MCF 10A (cell line): ENCODE data around the gene TGFB1. TPM values are rescaled to one million over a fixed set of nuclear protein-coding genes. Genes with fewer than 3 reads are reported as not detected.
A peak's percentile ranks its signal among the peaks of the same experiment; 100 is the strongest.

Source experiments
- BruUV-seq: library from RNA; stranded (reverse); fragments of 400-500 nt; replicated peaks from 2 replicates; lab custom pipeline; 2021; lab: Mats Ljungman, UMichigan
- CTCF ChIA-PET: fragments of 300-600 bp; sonication (Branson Sonifier 250); formaldehyde crosslinking; extraction: SDS; loops from one replicate; lab custom pipeline; 2021; ENCODE audit warnings: antibody characterized with exemption, inconsistent platforms; lab: Yijun Ruan, JAX
- POLR2A ChIA-PET: fragments of 300-600, 350-650 bp; sonication (Branson Sonifier 250); formaldehyde crosslinking; extraction: SDS; loops from one replicate; lab custom pipeline; 2020; ENCODE audit warnings: antibody characterized with exemption, inconsistent platforms; lab: Yijun Ruan, JAX
- DNase-seq: peaks from one replicate; pipeline ENCODE4 v3.0.0-alpha.2; 2018; ENCODE audit not compliant: unreplicated experiment
- H3K27ac Mint-ChIP-seq: one replicate; pipeline ENCODE4 v1.8.0; 2022; ENCODE audit warnings: mild to moderate bottlenecking, low read depth, mixed read lengths; ENCODE audit not compliant: unreplicated experiment
- H3K27me3 Mint-ChIP-seq: one replicate; pipeline ENCODE4 v1.8.0; 2022; ENCODE audit warnings: mixed read lengths; ENCODE audit not compliant: insufficient read depth, unreplicated experiment
- H3K36me3 Mint-ChIP-seq: one replicate; pipeline ENCODE4 v1.8.0; 2022; ENCODE audit warnings: mild to moderate bottlenecking, moderate library complexity, mixed read lengths; ENCODE audit not compliant: insufficient read depth, unreplicated experiment
- H3K4me1 Mint-ChIP-seq: one replicate; pipeline ENCODE4 v1.8.0; 2022; ENCODE audit warnings: mixed read lengths; ENCODE audit not compliant: insufficient read depth, unreplicated experiment
- H3K4me3 Mint-ChIP-seq: one replicate; pipeline ENCODE4 v1.8.0; 2022; ENCODE audit warnings: mild to moderate bottlenecking, moderate library complexity, mixed read lengths; ENCODE audit not compliant: unreplicated experiment
- H3K9me3 Mint-ChIP-seq: one replicate; pipeline ENCODE4 v1.8.0; 2022; ENCODE audit warnings: mixed read lengths; ENCODE audit not compliant: unreplicated experiment
- intact Hi-C: fragments of 100-400 bp; cut with micrococcal nuclease; formaldehyde crosslinking; loops from 2 replicates; pipeline ENCODE4 v1.14.1; 2022
- total RNA-seq: library from RNA; stranded (reverse); gene quantifications from 2 replicates; pipeline ENCODE4 v1.2.3, GENCODE V29; 2022
- TF ChIP-seq, protein P1 (sequence below): fragments of 200-600 bp; IDR thresholded peaks from one replicate; pipeline ENCODE4 v1.8.0; 2022; ENCODE audit warnings: antibody characterized with exemption, mild to moderate bottlenecking; ENCODE audit not compliant: unreplicated experiment

TGFB1 gene
- total RNA-seq, 1 experiment from 2014 or later, result 27.8 TPM

DNA sequence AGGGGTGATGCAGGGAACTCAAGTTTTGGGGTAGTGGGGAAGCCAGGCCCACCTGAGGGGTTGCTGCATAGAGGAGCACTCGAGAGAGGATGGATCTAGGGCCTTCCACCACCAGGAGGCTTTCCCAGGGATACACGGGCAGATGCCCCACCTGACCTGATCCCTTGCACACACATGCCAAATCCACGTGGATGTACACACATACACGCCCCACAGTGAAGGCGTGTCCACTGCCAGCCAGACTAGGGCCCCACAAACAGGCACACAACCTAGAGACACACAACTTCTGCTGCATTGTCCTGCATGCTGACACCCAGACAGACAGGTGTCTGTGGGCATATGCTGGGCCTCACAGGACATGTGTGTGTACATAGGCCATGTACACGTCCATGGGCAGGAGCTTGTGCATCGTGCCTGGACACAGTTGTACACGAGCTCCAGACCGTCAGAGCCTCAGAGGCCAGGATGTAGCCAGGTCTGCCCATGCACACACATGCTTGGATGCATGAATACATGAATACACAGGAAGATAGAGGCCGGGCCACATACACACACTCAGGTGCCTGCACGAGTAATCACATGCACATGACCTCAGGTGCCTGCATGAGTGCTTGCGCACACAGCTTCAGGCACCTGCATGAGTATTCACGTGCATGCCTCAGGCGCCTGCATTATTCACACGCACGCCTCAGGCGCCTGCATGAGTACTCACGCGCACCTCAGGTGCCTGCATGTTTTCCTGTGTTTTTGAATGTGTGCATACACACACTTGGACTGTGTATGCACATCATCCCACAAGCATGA, 34.8 kb downstream of the TGFB1 start:
- ChIA-PET POLR2A (interaction anchor here (0.6 kb wide), 1 partner anchor 1171 kb away, joined by 5 read pairs; no protein-coding TSS in a partner anchor), CTCF (interaction anchor here (0.6 to 3.5 kb wide), 3 partner anchors 11 to 245 kb away, joined by 4 to 18 read pairs (median 5); no protein-coding TSS in a partner anchor)
- no peaks in the 10 kb centered on the region for H3K27me3 Mint-ChIP-seq
- no peak overlapping the region for H3K27ac Mint-ChIP-seq
- BruUV-seq, result no TSS peak
- H3K9me3 Mint-ChIP-seq, result no peaks in the 10 kb centered on the region
- no peak overlapping the region for H3K4me3 Mint-ChIP-seq
- intact Hi-C loops, result no loop called here
- TF ChIP-seq, protein P1, sequence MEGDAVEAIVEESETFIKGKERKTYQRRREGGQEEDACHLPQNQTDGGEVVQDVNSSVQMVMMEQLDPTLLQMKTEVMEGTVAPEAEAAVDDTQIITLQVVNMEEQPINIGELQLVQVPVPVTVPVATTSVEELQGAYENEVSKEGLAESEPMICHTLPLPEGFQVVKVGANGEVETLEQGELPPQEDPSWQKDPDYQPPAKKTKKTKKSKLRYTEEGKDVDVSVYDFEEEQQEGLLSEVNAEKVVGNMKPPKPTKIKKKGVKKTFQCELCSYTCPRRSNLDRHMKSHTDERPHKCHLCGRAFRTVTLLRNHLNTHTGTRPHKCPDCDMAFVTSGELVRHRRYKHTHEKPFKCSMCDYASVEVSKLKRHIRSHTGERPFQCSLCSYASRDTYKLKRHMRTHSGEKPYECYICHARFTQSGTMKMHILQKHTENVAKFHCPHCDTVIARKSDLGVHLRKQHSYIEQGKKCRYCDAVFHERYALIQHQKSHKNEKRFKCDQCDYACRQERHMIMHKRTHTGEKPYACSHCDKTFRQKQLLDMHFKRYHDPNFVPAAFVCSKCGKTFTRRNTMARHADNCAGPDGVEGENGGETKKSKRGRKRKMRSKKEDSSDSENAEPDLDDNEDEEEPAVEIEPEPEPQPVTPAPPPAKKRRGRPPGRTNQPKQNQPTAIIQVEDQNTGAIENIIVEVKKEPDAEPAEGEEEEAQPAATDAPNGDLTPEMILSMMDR, result no peak
- no peak for DNase-seq
- H3K4me1 Mint-ChIP-seq, result peaks cover 10% of the 10 kb centered on the region
- peaks cover 62% of the 10 kb centered on the region for H3K36me3 Mint-ChIP-seq

DNA sequence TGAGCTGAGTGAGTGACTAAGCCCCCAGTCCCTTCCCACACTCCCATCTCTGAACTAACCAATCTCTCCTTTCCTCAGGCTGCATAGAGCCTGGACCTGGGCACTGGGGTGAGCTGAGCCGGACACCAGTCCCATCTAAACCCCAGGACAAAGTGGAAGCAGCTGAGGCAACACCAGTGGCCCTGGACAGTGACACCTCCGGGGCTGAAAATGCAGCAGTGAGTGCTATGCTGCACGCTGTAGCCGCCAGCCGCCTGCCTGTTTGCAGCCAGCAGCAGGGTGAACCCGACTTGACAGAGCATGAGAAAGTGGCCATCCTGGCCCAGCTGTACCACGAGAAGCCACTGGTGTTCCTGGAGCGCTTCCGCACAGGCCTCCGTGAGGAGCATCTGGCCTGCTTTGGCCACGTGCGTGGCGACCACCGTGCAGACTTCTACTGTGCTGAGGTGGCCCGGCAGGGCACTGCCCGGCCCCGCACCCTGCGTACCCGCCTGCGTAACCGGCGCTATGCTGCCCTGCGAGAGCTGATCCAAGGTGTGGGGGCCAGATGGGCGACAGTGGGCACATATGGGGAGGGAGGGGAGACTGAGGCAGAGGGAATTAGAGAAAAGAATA, 37.3 kb downstream of the TGFB1 start:
- POLR2A ChIA-PET, result interaction anchor here (1.4 kb wide), 1 partner anchor 98 kb away, joined by 5 read pairs; the partner anchor contains the start of gene AXL
- no TSS peak for BruUV-seq
- H3K27ac Mint-ChIP-seq, result no peak overlapping the region
- TF ChIP-seq, protein P1, result no peak
- CTCF ChIA-PET, result interaction anchor here (0.6 to 3.5 kb wide), 3 partner anchors 8 to 222 kb away, joined by 3 to 18 read pairs (median 3); no protein-coding TSS in a partner anchor
- peaks cover 14% of the 10 kb centered on the region for H3K4me1 Mint-ChIP-seq
- H3K9me3 Mint-ChIP-seq, result no peaks in the 10 kb centered on the region
- no peaks in the 10 kb centered on the region for H3K27me3 Mint-ChIP-seq
- H3K4me3 Mint-ChIP-seq, result no peak overlapping the region
- no peak for DNase-seq
- H3K36me3 Mint-ChIP-seq, result peaks cover 67% of the 10 kb centered on the region
- intact Hi-C loops, result no loop called here

GRCh38 chr19:41311613-41312012, 42.1 kb downstream of the TGFB1 start:
- BruUV-seq, result no TSS peak
- peak overlapping the region; percentile 49 for H3K27ac Mint-ChIP-seq
- no peaks in the 10 kb centered on the region for H3K27me3 Mint-ChIP-seq
- POLR2A ChIA-PET, result interaction anchor here (1.2 to 4.2 kb wide), 7 partner anchors 10 to 127 kb away, joined by 3 to 54 read pairs (median 12); partner anchors contain the start of genes B9D2, DMAC2, HNRNPUL1 and TGFB1
- intact Hi-C loops, result loop anchor here (5.0 kb wide), 1 partner anchor 41 kb away; the partner anchor contains the start of gene TGFB1
- no peak for DNase-seq
- no peaks in the 10 kb centered on the region for H3K9me3 Mint-ChIP-seq
- CTCF ChIA-PET, result interaction anchor here (1.2 to 1.6 kb wide), 2 partner anchors 16 to 137 kb away, joined by 4 to 6 read pairs; no protein-coding TSS in a partner anchor
- peaks cover 29% of the 10 kb centered on the region for H3K4me1 Mint-ChIP-seq
- H3K4me3 Mint-ChIP-seq, result peak overlapping the region; percentile 87
- TF ChIP-seq, protein P1, result no peak
- peaks cover 67% of the 10 kb centered on the region for H3K36me3 Mint-ChIP-seq
